H1 (cell line): ENCODE data around the gene BSND. TPM values are rescaled to one million over a fixed set of nuclear protein-coding genes. Genes with fewer than 3 reads are reported as not detected.

Source experiments
- GABPA ChIP-seq: IDR thresholded peaks from 2 replicates; pipeline ENCODE4 v1.6.1; 2011; ENCODE audit warnings: mild to moderate bottlenecking, low read length, moderate library complexity, borderline replicate concordance; ENCODE audit not compliant: insufficient read depth
- TBP ChIP-seq: IDR thresholded peaks from 2 replicates; pipeline ENCODE4 v1.6.1; 2011; ENCODE audit warnings: low read depth, low read length, improper control_type of control experiment
- polyA plus RNA-seq, 7 experiments: library from polyadenylated mRNA; depleted of rRNA in 3 of 7; stranded (reverse) in 5 of 7; unstranded in 2 of 7; fragments of >200 nt in 5 of 7; fragments of 200-250 nt in 2 of 7; gene quantifications; 1 replicate in 5 of 7; 2 replicates in 1 of 7; 4 replicates in 1 of 7; pipeline versions ENCODE4 v1.2.1 to v1.2.3, GENCODE V29; 2011 to 2013; ENCODE audit warnings: missing spikeins in 2 of 7, mixed read lengths in 2 of 7
- total RNA-seq: library from RNA; stranded (reverse); fragmentation: NEBNext Ultra II Directional; extraction: Animal tissue kit (Norgen Biotek cat#: 25700); gene quantifications from 2 replicates; pipeline ENCODE4 v1.2.1, GENCODE V29; 2021

Gene BSND
- total and polyA plus RNA-seq, 2 of the 8 experiments (the other 6 are each of a cell fraction or from before 2014, with no cell fraction given), result 0.43 to 0.68 TPM

GRCh38 chr1:54986533-54986932 lies 12.2 kb upstream of the BSND start (continued):
- TF ChIP-seq GABPA (no peak), TBP (no peak)
